ENCODE measurements around the gene TANC1.

Gene TANC1

DNA sequence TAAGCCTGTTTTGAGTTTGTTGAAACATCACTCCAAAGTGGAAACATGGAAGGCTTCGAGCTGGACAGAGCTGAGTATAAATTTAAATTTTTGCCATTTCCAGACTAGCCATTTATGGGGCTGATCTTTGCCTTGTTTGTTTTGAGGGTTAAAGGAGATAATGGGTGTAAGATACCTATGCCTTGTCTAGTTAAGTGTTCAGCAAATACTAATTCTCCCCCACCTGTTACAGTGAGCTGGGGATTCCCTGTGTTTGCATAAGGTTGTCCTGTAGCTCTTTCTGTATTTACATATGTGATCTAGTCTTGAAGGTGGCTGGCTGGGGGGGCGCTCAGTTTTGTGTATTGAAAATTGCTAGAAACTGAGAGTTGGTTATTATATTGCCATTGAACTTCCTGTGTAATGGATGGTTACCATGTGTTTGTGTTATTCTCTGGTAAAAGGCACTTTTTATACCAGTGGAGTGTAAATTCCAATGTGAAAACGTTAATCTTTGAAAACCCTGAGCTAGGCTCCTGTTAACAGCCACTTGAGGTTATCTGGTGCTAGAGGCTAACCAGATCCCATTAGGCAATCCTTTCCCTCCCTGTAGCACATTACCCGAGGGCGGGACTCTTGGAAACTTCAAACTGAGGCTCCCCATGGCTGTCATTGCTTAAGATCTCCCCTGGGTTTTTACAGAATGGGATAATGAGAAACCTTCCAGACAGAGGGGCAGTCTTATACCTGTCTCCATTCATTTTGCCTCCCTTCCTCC, 26.7 kb downstream of the TANC1 start:
- DNase-seq (ENCODE audit: low spot score), result no peak

DNA sequence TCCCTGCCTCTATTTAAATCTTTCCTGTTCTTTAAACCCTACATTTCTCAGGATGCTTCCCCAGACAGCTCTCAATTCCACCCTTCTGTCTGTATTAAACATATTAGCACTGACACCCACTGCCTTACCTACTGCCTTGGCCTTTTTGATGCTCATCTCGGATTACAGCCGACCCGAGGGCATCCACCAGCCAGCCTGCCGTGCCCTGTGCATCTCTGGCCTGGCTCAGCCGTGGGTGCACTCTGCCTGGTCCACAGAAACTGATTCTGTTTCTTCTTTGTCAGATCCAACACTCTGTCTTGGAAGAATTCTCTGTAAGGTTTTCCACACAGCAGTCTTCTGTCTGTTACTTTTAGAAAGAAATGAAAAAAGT, 27.2 kb downstream of the TANC1 start:
- no peak for DNase-seq (ENCODE audit: low spot score)

DNA sequence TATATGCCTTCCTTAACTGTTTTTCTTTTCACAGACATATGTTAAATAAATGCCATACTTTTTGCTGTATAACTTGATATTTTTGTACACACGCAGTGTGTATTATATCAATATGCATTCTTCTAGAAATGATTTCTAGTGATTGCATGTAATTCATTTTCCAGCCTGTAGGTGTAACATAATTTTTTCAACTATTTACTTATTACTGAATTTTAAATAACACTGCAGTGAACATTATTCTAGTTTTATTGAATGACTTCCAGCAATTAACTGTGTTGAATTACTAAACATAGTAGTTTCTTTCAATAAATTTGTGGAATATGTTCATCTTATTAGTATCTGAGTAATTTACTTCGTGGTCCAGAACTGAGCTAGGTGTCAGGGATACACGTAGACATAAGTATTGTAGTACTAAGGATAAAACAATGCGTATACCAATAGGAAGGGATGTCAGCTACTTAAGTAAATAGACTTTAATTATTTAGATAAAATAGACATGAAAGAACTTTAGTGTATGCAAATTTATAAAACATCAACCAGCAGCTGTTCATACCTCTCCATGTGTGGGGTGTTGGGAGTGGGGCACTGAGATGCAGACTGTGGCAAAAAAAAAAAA, 28.0 kb downstream of the TANC1 start:
- DNase-seq (ENCODE audit: low spot score), result no peak

DNA sequence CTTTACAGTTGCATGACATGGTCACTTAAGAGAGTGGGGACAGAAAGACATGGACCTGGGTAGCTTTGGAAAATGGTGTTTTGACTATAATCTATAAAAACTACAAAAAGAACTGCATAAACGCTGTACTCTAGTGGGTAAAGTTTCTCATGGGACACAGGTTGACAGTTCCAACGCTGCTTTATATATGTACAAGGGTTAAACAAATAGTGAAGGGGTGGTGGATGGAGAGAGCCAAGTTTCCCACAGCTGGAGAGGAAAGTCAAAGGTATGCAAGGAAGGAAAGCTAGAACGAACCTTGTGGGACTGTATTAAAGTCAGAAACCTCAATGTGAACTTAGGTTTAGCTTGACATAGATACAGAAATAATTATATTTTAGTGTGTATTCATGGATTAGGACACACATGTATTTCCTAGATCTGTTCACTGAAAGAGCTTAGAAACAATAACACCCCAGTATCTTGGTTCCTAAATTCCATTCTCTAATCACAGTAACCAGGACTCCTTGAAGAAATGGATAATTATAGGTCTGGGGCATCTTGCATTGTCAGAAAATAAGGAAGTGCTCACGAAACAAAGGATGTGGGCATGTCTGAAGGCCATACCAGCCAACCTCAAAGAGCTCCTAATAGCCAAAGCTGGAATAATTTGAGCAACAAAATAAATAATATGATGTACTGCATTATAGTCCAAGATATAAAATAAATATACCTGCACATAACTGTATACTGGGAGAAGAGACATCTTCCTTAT, 28.8 kb downstream of the TANC1 start:
- DNase-seq (ENCODE audit: low spot score), result peak; percentile 37

DNA sequence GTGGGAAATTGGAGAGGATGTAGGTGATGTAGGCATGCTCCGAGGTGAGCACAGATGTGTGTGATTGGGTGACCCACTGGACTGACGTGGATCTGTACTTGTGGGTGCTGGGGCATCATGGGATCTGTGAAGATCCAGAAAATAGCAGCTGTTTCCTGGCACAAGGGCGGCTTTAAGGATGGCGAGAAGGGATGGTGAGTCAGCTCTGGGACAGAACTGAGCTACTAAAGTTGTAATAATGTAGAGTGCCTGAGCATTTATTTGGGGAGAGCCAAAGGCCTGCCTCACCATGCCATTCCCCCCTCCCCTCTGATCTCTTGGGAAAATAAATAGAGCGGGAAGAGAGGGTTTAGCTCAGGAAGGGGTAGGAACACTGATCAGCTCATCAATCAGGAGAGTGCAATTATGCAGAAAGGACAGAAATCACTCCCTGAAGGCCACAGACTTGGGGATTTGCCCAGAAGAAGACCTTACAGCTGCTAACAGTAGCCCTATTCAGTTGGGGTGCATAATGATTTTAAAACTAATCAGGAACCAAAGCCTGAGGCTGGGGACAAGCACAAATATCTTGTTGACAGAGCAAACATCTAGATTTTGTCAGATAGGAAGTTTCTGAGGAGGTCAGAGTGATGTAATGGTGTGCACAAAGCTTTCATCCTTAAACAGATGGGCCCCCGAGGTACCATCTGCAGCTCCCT, 30.3 kb downstream of the TANC1 start:
- peak; percentile 62 for DNase-seq (ENCODE audit: low spot score)

DNA sequence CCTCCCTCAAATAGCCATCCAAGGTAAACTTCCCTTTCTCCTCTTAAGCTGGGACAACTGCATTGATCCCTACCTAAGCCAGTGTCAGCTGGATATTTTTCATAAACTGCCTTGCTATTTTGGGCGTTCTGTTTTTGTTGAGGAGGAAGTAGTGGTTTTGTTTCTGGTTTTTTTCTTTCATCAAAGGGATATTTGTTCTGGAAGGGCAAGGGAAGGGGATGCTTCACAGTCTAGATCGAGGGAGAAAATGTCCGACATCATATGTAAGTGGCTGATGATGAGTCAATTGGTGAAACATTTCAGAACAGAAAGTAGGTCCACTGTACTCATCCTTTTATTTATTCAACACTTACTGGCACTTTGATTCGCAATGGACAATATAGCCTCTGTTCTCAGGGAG, 31.0 kb downstream of the TANC1 start:
- peak; percentile 35 for DNase-seq (ENCODE audit: low spot score)

DNA sequence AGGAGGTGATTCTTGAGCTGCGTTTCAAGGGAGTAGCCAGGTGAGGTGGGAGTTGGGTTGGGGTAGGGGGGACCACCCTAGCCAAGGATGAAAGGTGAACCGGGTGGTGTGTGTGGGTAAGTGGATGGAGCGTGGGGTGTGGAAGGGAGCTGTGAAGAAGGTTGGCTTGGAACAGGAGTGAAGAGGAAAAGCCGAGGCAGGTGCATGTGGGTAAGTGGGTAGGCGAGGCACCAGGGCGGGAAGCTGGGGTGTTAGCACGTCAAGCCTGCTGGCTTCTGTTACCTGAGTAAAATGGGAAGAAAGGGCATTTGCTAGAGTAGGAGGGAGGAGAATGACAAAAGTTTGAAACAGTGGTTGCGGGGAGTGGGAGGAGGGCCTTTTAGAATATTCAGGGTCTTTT, 31.6 kb downstream of the TANC1 start:
- DNase-seq (ENCODE audit: low spot score), result no peak

DNA sequence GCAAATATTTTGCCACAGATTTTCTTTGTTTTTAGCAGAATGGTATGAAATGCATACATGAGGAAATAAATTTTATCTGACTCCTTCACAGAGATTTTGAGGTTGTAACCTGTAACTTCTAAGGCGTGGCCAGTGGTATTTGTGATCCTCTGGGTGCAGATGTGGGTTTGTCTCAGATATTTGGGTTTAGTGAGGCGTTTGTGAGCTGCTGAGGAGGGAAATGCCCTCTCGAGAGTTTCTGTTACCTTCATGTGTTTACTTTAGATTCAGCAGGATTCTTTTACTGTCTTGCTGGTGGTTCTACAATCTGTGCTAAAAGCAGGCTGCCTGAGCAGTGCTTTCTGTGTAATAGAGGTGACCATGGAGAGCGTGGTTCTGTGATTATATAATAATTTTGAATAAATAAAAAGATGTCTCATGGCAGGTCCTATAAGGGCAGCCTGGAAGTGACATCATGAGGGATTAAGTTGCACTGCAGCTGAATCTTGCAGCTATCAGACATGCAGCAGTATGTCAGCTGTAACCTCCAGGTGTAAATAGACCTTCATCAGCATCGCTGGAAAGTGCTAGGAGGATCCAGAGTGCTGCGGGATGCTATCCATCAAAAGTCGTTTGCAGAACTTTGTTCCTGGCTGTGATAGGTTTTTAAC, 34.1 kb downstream of the TANC1 start:
- DNase-seq (ENCODE audit: low spot score), result no peak

DNA sequence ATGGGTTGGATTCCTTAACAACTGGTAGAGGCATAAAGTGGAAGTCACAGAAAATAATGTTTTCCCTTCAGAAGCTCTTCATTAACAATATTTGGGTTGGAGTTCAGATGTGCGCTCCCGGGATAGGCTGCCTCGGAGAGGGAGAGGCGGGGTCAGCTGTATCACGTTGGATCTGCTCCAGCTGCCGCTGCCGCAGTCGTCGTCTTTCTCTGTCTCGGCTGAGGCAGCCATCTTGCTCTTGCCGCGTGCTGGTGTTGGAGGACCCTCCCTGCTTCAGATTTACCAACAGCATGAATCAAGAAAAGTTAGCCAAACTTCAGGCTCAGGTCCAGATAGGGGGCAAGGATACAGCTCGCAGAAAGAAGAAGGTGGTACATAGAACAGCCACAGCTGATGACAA, 35.1 kb downstream of the TANC1 start:
- DNase-seq (ENCODE audit: low spot score), result no peak

DNA sequence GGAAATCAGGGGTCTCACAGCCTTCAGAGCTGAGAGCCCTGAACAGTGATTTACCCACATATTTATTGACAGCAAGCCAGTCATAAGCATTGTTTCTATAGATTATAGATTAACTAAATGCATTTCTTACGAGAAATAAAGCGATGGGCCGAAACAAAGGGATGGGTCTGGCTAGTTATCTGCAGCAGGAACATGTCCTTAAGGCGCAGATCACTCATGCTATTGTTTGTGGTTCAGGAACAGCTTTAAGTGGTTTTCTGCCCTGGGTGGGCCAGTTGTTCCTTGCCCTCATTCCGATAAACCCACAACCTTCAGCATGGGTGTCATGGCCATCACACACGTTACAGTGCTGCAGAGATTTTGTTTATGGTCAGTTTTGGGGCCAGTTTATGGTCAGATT, 36.4 kb downstream of the TANC1 start:
- no peak for DNase-seq (ENCODE audit: low spot score)

DNA sequence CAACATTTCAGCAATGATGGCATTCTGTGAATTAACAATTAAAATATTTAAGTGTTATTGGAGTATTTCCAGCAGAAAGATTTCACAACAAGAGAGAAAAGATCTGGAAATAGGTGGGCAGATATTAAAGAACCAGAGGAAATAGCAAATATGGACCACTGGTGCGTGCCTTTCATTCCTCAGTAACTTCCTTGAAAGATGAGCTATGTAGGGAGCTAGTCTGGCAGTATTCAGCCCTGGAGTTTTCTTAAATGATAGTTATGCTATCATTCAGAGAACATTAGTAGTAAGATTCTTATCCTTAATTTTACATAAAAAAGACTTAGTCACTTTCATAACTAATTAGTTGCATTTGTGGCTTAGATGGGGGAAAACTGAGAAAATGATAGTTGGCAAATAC, 41.5 kb downstream of the TANC1 start:
- DNase-seq (ENCODE audit: low spot score), result no peak

DNA sequence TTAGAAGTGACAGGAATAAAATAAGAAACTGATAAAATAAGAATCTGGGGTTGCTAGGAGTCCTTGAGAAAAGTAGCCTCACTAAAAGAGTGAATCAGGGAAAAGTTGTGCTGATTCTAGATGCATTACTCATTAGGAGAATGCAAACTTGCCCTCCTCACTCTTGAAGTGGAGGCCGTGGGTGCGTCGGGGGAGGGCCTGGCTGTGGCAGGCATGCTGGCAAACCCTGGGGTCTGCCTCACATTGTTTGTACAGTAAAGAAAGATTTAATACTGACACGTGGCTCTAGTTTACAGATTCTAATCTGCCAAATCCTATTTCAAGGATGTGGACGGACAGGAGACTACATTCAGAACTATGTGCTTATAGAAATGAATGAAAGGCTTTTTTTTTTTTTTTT, 41.9 kb downstream of the TANC1 start:
- DNase-seq (ENCODE audit: low spot score), result no peak

DNA sequence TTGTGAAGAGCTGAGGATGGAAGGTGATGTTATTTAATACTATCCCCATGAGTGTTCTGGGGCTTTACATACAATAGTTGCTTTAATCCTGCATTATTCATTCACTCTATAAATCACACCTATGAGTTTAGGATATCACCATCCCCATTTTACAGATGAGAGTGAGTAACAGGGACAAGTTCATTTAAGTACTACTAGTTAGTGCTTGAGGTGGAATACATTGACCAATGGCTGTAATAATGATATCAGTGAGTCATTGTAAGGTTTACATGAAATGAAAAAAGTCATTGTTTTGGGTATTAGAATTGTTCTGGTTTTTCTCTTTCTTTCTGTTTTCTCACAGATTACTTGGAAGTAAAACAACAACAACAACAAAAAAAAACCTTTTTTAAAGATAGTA, 42.5 kb downstream of the TANC1 start:
- no peak for DNase-seq (ENCODE audit: low spot score)

DNA sequence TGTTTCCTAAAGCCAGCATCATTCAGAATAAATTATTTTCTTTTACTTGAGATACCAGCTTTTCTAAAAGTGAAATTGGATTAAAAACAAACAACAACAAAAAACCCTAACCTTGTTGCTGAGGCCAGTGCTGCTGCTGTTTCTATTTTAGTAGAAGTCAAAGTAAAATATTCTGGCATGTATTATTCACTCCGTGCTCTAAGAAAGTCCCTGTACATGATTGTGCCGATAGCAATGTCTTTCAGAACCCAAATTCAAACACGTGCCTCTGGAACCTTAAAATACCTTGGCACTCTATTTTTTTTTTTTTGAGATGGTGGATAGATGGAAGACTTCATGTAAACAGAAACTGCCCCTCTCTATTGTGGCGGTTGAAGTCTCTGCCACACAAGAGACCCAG, 43.7 kb downstream of the TANC1 start:
- DNase-seq (ENCODE audit: low spot score), result no peak

DNA sequence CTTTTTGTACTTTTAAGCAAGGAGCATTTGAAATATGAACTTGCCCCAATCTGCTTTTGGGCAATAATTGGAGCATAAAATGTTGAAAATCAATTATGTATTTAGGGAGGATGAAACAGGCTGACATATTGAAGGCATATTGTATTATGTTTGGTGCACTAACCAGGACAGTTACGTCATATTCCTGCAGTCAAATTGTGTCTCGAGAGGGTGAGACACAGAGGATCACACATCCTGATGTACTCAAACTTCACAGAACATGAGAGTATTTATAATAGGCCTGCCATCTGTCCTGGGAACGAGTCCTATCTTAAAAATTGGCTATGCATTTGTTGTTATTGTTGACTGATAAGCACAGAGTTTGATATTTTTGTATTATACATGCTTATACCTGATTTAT, 44.7 kb downstream of the TANC1 start:
- peak; percentile 47 for DNase-seq (ENCODE audit: low spot score)

DNA sequence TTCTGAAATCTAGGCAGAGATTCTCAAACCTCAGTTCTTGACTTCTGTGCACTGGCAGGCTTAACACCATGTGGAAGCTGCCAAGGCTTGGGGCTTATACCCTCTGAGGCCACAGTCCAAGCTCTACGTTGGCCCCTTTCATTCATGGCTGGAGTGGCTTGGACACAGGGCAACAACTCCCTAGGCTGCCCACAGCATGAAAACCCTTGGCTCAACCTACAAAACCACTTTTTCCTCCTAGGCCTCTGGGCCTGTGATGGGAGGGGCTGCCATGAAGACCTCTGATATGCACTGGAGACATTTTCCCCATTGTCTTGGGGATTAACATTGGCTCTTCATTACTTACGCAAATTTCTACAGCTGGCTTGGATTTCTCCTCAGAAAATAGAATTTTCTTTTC, 46.7 kb downstream of the TANC1 start:
- no peak for DNase-seq (ENCODE audit: low spot score)

DNA sequence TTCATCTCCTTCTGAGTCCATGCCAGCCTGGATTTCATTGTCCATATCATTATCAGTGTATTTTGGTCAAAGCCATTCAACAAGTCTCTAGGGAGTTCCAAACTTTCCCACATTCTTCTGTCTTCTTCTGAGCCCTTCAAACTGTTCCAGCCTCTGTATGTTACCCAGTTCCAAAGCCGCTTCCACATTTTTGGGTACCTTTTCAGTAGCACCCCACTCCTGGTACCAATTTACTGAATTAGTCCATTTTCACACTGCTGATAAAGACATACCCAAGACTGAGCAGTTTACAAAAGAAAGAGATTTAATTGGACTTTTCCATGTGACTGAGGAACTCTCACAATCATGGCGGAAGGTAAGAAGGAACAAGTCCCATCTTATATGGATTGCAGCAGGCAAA, 47.4 kb downstream of the TANC1 start:
- no peak for DNase-seq (ENCODE audit: low spot score)

DNA sequence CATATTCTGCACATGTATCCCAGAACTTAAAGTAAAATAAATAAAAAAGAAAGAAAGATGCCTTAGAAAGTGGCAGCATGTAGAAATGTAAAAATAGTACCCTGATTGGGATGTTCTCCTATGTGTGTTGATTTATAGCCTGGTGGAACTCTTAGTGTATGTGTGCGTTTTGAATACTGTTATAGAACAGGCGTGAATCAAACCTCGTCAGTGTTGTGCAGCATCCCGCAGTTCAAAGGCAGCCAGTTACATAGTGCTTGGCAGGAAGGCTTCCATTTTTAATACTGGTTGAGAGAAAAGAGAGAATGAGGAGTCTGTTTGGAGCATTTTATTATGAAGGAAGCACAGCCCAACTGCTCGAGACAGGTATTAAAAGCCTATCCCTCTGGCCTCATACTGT, 49.4 kb downstream of the TANC1 start:
- DNase-seq (ENCODE audit: low spot score), result no peak

DNA sequence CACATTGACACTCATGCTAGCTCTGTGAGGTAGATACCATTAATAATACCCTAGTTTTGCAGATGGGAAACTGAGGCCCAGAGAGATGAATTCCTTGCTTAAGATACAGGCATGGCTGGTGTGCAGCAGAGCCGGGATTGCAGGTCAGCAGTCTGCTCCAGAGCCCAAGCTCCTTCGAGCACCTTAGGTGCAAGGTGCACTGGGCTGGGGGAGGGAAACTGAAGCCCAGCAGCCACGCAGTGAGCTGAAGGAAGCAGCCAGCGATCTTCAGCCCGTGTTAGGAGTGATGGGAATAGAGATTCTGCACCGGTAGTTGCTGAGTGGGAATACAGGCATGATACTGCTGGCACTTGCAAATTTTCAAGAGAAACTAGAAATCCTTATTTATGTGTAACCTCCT, 50.6 kb downstream of the TANC1 start:
- no peak for DNase-seq (ENCODE audit: low spot score)

DNA sequence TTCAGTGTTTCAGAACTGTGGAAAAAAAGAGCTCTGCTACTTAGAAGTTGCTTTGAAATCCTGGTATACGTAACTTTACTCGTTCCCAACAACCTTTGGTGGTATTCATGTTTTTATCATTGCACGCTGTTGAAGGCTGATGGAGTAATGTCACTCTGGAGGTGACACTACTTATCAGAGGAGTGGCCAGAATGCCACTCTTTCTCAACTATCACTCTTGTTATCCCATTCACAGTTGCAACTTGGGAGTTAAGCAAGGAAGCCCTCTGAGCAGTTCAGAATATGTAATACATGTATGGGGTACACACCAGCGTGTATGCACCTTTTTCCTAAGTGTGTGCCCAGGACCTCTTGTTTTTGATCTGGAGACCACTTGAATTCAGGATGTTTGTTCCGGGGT, 53.6 kb downstream of the TANC1 start:
- DNase-seq (ENCODE audit: low spot score), result no peak

DNA sequence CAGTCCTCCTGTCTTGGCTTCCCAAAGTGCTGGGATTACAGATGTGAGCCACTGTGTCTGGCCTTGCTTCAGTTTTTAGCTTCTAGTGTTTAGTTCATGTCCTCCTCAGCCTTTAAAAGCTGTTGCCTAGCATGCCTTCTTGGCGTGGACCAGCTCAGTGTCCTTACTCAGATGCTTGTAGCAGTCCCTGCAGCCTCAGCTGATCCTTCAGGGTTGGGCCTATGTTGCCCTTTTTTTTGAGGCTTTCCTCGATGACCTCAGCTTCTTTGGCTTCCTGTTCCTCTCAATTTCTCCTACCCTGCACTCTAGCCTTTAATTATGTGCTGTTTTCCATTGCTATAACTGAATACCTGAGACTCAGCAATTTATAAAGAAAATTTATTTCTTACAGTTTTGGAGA, 57.7 kb downstream of the TANC1 start:
- no peak for DNase-seq (ENCODE audit: low spot score)

DNA sequence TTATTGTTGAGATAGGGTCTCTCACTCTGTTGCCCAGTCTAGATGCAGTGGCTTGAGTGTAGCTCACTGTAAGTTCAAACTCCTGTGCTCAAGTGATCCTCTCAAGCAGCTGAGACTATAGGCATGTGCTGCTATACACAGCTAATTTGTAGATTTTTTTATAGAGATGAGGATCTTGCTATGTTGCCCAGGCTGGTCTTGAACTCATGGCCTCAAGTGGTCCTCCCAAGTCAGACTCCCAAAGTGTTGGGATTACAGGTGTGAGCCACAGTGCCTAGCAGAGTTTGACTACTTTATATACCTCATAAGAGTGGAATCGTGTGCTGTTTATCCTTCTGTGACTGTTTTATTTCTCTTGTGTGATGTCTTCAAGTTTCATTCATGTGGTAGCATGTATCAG, 60.3 kb downstream of the TANC1 start:
- no peak for DNase-seq (ENCODE audit: low spot score)

All from Ammon's horn (tissue), 1 donor.